SKM-1 (cell line): ENCODE measurements around the gene LPAR3.
"Not testable (repeated sequence)": the region's sequence is repeated elsewhere in the genome, so short reads cannot be mapped to it uniquely, and the experiment has no call there.

ENCODE experiments used
- DNase-seq: peaks from one replicate; lab custom pipeline; 2025; ENCODE audit not compliant: unreplicated experiment; lab: John Stamatoyannopoulos, UW

LPAR3 gene

GRCh38 chr1:84892705-84893618 lies at the start of gene LPAR3:
Gene LPAR3, minus strand, starts transcription at chr1:84893206. Its CDS starts 27,086 bp downstream, at chr1:84866120.
- peak; percentile 42 for DNase-seq

GRCh38 chr1:84941843-84942242 lies 48.8 kb upstream of the LPAR3 start:
- DNase-seq, result no peak

GRCh38 chr1:84940481-84940880 lies 47.5 kb upstream of the LPAR3 start:
- DNase-seq, result no peak

GRCh38 chr1:84939761-84940160 lies 46.8 kb upstream of the LPAR3 start:
- no peak for DNase-seq

- no peak for DNase-seq
Measured at GRCh38 chr1:84939151-84939550, 46.1 kb upstream of the LPAR3 start.

GRCh38 chr1:84936116-84936810 lies 43.3 kb upstream of the LPAR3 start:
- DNase-seq, result peak; percentile 33

- DNase-seq, result no peak
Measured at GRCh38 chr1:84933011-84933611, 40.1 kb upstream of the LPAR3 start.

- no peak for DNase-seq
Measured at GRCh38 chr1:84930831-84931230, 37.8 kb upstream of the LPAR3 start.

- no peak for DNase-seq
Measured at GRCh38 chr1:84930329-84930728, 37.3 kb upstream of the LPAR3 start.

GRCh38 chr1:84929581-84929980 lies 36.6 kb upstream of the LPAR3 start:
- DNase-seq, result no peak

GRCh38 chr1:84928979-84929378 lies 36.0 kb upstream of the LPAR3 start:
- no peak for DNase-seq

GRCh38 chr1:84923317-84923716 lies 30.3 kb upstream of the LPAR3 start:
- DNase-seq, result no peak

- no peak for DNase-seq
Measured at GRCh38 chr1:84920159-84920558, 27.2 kb upstream of the LPAR3 start.

GRCh38 chr1:84919461-84919970 lies 26.5 kb upstream of the LPAR3 start:
- no peak for DNase-seq

- DNase-seq, result no peak
Measured at GRCh38 chr1:84918726-84919336, 25.8 kb upstream of the LPAR3 start.

GRCh38 chr1:84916897-84917296 lies 23.9 kb upstream of the LPAR3 start:
- DNase-seq, result no peak

- DNase-seq, result no peak
Measured at GRCh38 chr1:84913555-84913892, 20.5 kb upstream of the LPAR3 start.

- no peak for DNase-seq
Measured at GRCh38 chr1:84912726-84913554, 19.9 kb upstream of the LPAR3 start.

- not testable (repeated sequence) for DNase-seq
Measured at GRCh38 chr1:84908746-84909464, 15.9 kb upstream of the LPAR3 start.
